Tibial artery (tissue), 4 donors: ENCODE results near the gene SF3B3.
A peak's percentile ranks its signal among the peaks of the same experiment; 100 is the strongest.

Source experiments
- DNase-seq, 2 donors: peaks; one replicate each; pipeline ENCODE4 v3.0.0-alpha.2; 2019
- H3K27ac ChIP-seq, 2 donors: fragments of 200-600 bp; sonication (generic) in 1 of 2; 1 replicate in 1 of 2; 2 replicates in 1 of 2; pipeline ENCODE4 v1.5.1; 2018 to 2019; ENCODE audit warnings: mild to moderate bottlenecking in 1 of 2
- H3K27me3 ChIP-seq, 2 donors: fragments of 200-600 bp; sonication (generic) in 1 of 2; one replicate each; pipeline versions ENCODE4 v1.5.1 to v1.6.0; 2016 to 2019
- H3K36me3 ChIP-seq, 3 donors: fragments of 200-600 bp; sonication (generic) in 2 of 3; one replicate each; pipeline ENCODE4 v1.5.1; 2016 to 2019; ENCODE audit warnings: mild to moderate bottlenecking in 2 of 3
- H3K4me1 ChIP-seq, 4 donors: fragments of 200-600 bp; sonication (generic) in 2 of 4; 1 replicate in 3 of 4; 2 replicates in 1 of 4; pipeline ENCODE4 v1.5.1; 2016 to 2019
- H3K4me3 ChIP-seq, 2 donors: fragments of 200-600 bp; sonication (generic) in 1 of 2; 1 replicate in 1 of 2; 2 replicates in 1 of 2; pipeline ENCODE4 v1.5.1; 2018 to 2019; ENCODE audit warnings: mild to moderate bottlenecking in 2 of 2
- H3K9me3 ChIP-seq, 3 donors: fragments of 200-600 bp; sonication (generic) in 1 of 3; one replicate each; pipeline ENCODE4 v1.5.1; 2016 to 2019
- CTCF ChIP-seq, 2 experiments: fragments of 200-600 bp in 1 of 2; fragments of 450-650 bp in 1 of 2; IDR thresholded peaks; one replicate each; pipeline ENCODE4 v1.5.1; 2017 to 2019; ENCODE audit warnings: antibody characterized with exemption in 2 of 2, mild to moderate bottlenecking in 1 of 2, moderate library complexity in 1 of 2
- intact Hi-C: fragments of 100-400 bp; cut with DNase I; formaldehyde crosslinking; loops from one replicate; pipeline ENCODE4 v1.15.0; 2023; ENCODE audit warnings: low total_unique reads

The SF3B3 gene

GRCh38 chr16:70523743-70524398 is at the start of gene SF3B3:
SF3B3 (plus strand) TSS chr16:70523816; CDS start chr16:70526657, 2,841 bp downstream.
- TF ChIP-seq CTCF (IDR thresholded peaks at IDR 0.05), result no peak
- peak; percentile 57 to 80 for DNase-seq
- intact Hi-C loops, result no loop called here
- peaks cover 0 to 51% (median 34%) of the 10 kb centered on the region in 4 donors for H3K4me1 ChIP-seq
- H3K27ac ChIP-seq, result peak within 1 kb of the TSS; percentile 85 to 86
- H3K36me3 ChIP-seq, result peaks cover 15 to 30% (median 18%) of the 10 kb centered on the region in 3 donors
- H3K27me3 ChIP-seq, result no peaks in the 10 kb centered on the region
- peak within 1 kb of the TSS; percentile 79 to 85 for H3K4me3 ChIP-seq
- no peaks in the 10 kb centered on the region for H3K9me3 ChIP-seq

DNA sequence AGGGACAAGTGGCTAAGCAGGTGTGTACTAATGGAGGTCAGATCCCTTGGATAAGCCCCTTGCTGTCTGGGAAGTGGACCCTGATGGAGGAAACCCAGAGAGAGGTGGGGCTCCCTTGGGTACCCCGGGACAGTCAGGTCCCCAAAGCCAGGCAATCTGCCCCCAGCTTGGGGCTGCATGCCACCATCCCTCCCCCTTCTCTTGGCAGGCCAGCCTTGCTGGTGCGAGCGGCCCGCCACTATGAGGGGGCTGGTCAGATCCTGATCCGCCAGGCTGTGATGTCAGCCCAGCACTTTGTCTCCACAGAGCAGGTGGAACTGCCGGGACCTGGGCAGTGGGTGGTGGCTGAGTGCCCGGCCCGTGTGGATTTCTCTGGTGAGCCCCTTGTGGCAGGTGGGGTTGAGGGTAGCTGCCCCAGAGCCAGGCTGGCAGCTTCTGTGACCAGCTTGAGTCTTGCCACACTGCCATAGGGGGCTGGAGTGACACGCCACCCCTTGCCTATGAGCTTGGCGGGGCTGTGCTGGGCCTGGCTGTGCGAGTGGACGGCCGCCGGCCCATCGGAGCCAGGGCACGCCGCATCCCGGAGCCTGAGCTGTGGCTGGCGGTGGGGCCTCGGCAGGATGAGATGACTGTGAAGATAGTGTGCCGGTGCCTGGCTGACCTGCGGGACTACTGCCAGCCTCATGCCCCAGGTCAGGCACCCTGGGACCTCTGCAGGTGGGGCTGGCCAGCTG is 49.1 kb upstream of the SF3B3 start:
- no peak overlapping the region for H3K4me3 ChIP-seq
- no peak for TF ChIP-seq CTCF (IDR thresholded peaks at IDR 0.05)
- no peak for DNase-seq
- intact Hi-C loops, result no loop called here
- no peak overlapping the region for H3K27ac ChIP-seq
- H3K27me3 ChIP-seq, result no peaks in the 10 kb centered on the region
- peaks cover 0 to 9% (median 3%) of the 10 kb centered on the region in 4 donors for H3K4me1 ChIP-seq
- H3K9me3 ChIP-seq, result no peaks in the 10 kb centered on the region
- peaks cover 23 to 99% (median 74%) of the 10 kb centered on the region in 3 donors for H3K36me3 ChIP-seq

DNA sequence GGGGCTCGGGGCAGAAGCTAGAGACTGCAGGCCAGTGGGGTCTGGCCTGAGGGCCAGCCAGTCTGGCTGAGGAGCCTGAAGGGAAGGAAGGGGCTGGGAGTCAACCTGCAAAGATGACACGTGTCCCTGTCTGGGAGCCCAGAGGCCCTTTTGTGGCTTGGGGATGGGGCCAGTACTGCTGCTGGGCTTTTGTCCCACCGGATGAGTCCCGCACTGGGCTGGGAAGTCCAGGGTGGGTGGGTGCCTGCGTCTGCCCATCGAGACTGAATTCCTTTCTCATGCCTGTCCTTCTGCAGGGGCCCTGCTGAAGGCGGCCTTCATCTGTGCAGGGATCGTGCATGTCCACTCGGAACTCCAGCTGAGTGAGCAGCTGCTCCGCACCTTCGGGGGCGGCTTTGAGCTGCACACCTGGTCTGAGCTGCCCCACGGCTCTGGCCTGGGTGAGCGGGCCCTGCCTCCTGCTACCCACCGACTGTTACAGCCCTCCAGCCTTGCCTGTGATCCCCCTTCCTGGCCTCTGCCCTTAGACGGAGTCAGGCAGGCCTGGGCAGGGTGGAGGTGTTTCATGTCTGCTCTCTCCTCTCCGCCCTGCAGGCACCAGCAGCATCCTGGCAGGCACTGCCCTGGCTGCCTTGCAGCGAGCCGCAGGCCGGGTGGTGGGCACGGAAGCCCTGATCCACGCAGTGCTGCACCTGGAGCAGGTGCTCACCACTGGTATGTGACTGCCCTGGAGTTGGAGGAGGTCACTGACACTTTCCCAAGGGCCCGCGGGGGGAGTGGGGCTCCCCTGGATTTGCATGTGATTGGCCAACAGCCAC is 48.4 kb upstream of the SF3B3 start:
- Histone ChIP-seq H3K4me3 (no peak overlapping the region), H3K9me3 (no peaks in the 10 kb centered on the region), H3K27me3 (no peaks in the 10 kb centered on the region), H3K4me1 (peaks cover 0 to 9% (median 3%) of the 10 kb centered on the region in 4 donors), H3K27ac (no peak overlapping the region), H3K36me3 (peaks cover 27 to 100% (median 78%) of the 10 kb centered on the region in 3 donors)
- intact Hi-C loops, result no loop called here
- DNase-seq, result no peak
- TF ChIP-seq CTCF (IDR thresholded peaks at IDR 0.05), result no peak

GRCh38 chr16:70476272-70477020 is 47.2 kb upstream of the SF3B3 start:
- Histone ChIP-seq H3K36me3 (peaks cover 27 to 100% (median 80%) of the 10 kb centered on the region in 3 donors), H3K4me1 (peaks cover 0 to 9% (median 3%) of the 10 kb centered on the region in 4 donors), H3K9me3 (no peaks in the 10 kb centered on the region), H3K27ac (peak overlapping the region in 1 of 2 donors; percentile 0), H3K4me3 (no peak overlapping the region), H3K27me3 (no peaks in the 10 kb centered on the region)
- TF ChIP-seq CTCF (IDR thresholded peaks at IDR 0.05), result no peak
- no peak for DNase-seq
- intact Hi-C loops, result no loop called here

- Histone ChIP-seq H3K36me3 (peaks cover 27 to 98% (median 72%) of the 10 kb centered on the region in 3 donors), H3K9me3 (no peaks in the 10 kb centered on the region), H3K4me3 (no peak overlapping the region), H3K27me3 (no peaks in the 10 kb centered on the region), H3K27ac (no peak overlapping the region), H3K4me1 (peaks cover 0 to 15% (median 3%) of the 10 kb centered on the region in 4 donors)
- DNase-seq, result no peak
- intact Hi-C loops, result no loop called here
- TF ChIP-seq CTCF (IDR thresholded peaks at IDR 0.05), result no peak
Observed at GRCh38 chr16:70478169-70478568, 45.4 kb upstream of the SF3B3 start.
